ENCODE results near the gene PRKRA. TPM values are rescaled to one million over a fixed set of nuclear protein-coding genes. Genes with fewer than 3 reads are reported as not detected.

PRKRA gene
- total and polyA plus RNA-seq, 9 donors: 34.2 to 57.8 (median 50.7) TPM

DNA sequence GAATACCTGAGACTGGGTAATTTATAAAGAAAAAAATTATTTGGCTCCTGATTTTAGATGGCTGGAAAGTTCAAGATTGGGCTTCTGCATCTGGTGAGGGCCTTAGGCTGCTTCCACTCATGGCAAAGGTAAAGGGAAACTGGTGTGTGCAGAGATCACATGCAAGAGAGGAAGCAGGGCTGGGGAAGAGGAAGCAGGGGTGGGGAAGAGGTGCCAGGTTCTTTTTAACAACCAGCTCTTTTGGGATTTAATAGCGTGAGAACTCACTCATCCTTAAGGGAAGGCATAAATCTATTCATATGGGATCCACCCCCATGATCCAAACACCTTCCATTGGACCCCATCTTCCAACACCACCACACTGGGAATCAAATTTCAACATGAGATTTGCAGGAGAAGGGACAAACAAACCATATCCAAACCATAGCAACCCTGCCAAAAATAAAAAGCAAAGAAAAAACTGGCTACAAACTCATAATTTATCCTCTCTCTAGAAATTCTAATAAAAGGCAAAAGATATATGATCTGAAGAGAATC, 30.4 kb downstream of the PRKRA start:
- Histone ChIP-seq H3K36me3 (no peaks in the 10 kb centered on the region), H3K27me3 (no peaks in the 10 kb centered on the region), H3K9me3 (no peaks in the 10 kb centered on the region), H3K27ac (no peak overlapping the region), H3K4me3 (no peak overlapping the region), H3K4me1 (ENCODE audit: insufficient read depth) (no peaks in the 10 kb centered on the region)
- WGBS, 3 donors: 17 to 26% (median 21%) methylated on average over 1 of the region's 1 CpG
- TF ChIP-seq EP300 (IDR thresholded peaks at IDR 0.05): no peak
- no peak for TF ChIP-seq POLR2A (IDR thresholded peaks at IDR 0.05)
- TF ChIP-seq, protein P1, sequence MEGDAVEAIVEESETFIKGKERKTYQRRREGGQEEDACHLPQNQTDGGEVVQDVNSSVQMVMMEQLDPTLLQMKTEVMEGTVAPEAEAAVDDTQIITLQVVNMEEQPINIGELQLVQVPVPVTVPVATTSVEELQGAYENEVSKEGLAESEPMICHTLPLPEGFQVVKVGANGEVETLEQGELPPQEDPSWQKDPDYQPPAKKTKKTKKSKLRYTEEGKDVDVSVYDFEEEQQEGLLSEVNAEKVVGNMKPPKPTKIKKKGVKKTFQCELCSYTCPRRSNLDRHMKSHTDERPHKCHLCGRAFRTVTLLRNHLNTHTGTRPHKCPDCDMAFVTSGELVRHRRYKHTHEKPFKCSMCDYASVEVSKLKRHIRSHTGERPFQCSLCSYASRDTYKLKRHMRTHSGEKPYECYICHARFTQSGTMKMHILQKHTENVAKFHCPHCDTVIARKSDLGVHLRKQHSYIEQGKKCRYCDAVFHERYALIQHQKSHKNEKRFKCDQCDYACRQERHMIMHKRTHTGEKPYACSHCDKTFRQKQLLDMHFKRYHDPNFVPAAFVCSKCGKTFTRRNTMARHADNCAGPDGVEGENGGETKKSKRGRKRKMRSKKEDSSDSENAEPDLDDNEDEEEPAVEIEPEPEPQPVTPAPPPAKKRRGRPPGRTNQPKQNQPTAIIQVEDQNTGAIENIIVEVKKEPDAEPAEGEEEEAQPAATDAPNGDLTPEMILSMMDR (IDR thresholded peaks at IDR 0.05): no peak
- no peak for DNase-seq
- intact Hi-C loops (cut with DNase I): no loop called here

GRCh38 chr2:178419123-178419522, 31.9 kb downstream of the PRKRA start:
- 13 to 32% (median 24%) methylated on average over 1 of the region's 1 CpG for WGBS, 3 donors
- TF ChIP-seq EP300 (IDR thresholded peaks at IDR 0.05): no peak
- no peak for TF ChIP-seq POLR2A (IDR thresholded peaks at IDR 0.05)
- TF ChIP-seq, protein P1 (IDR thresholded peaks at IDR 0.05): no peak
- no peak overlapping the region for H3K4me3 ChIP-seq
- H3K4me1 ChIP-seq (ENCODE audit: insufficient read depth): no peaks in the 10 kb centered on the region
- no peaks in the 10 kb centered on the region for H3K27me3 ChIP-seq
- no peak for DNase-seq
- H3K9me3 ChIP-seq: no peaks in the 10 kb centered on the region
- H3K27ac ChIP-seq: no peak overlapping the region
- intact Hi-C loops (cut with DNase I): loop anchor here in 3 of 4 donors (10.0 kb wide), 2 partner anchors 284 to 304 kb away; partner anchors contain the start of gene RBM45 (in 2 of the 3)
- no peaks in the 10 kb centered on the region for H3K36me3 ChIP-seq

- Histone ChIP-seq H3K4me3 (no peak overlapping the region), H3K36me3 (no peaks in the 10 kb centered on the region), H3K27me3 (no peaks in the 10 kb centered on the region), H3K4me1 (ENCODE audit: insufficient read depth) (no peaks in the 10 kb centered on the region), H3K9me3 (no peaks in the 10 kb centered on the region), H3K27ac (no peak overlapping the region)
- 93 to 98% (median 97%) methylated on average over 1 of the region's 1 CpG for WGBS, 3 donors
- TF ChIP-seq POLR2A (IDR thresholded peaks at IDR 0.05) (no peak), EP300 (IDR thresholded peaks at IDR 0.05) (no peak)
- TF ChIP-seq, protein P1 (IDR thresholded peaks at IDR 0.05): no peak
- DNase-seq: no peak
- intact Hi-C loops (cut with DNase I): loop anchor here in 3 of 4 donors (10.0 kb wide), 2 partner anchors 284 to 304 kb away; partner anchors contain the start of gene RBM45 (in 2 of the 3)
These were observed 32.5 kb downstream of the PRKRA start for GRCh38 chr2:178418426-178418825.

DNA sequence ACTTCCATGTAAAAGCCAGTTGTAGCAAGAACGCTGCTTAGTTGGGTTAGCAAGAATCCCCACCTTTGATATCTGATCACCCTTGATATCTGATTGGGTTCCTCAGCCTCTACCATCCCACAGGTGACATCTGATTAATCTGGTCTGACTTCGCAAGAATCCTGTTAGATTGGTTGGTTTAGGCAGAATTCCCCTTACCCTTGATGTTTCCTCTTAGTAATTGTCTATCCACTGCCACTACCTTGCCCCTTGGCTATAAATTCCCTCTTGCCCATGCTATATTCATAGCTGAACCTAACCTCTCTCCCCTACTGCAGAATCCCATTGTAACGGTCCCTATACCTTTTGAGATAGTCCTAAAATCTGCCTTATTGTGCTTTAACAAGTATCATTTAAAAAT, 33.1 kb downstream of the PRKRA start:
- DNase-seq: no peak
- Histone ChIP-seq H3K9me3 (no peaks in the 10 kb centered on the region), H3K36me3 (no peaks in the 10 kb centered on the region), H3K27ac (no peak overlapping the region), H3K4me1 (ENCODE audit: insufficient read depth) (no peaks in the 10 kb centered on the region), H3K4me3 (no peak overlapping the region), H3K27me3 (no peaks in the 10 kb centered on the region)
- TF ChIP-seq POLR2A (IDR thresholded peaks at IDR 0.05): no peak
- no peak for TF ChIP-seq EP300 (IDR thresholded peaks at IDR 0.05)
- TF ChIP-seq, protein P1 (IDR thresholded peaks at IDR 0.05): no peak
- intact Hi-C loops (cut with DNase I): loop anchor here in 3 of 4 donors (10.0 kb wide), 2 partner anchors 283 to 303 kb away; partner anchors contain the start of gene RBM45 (in 2 of the 3)
- WGBS, 3 donors: 91 to 97% (median 95%) methylated on average over 3 of the region's 3 CpGs
